Epithelial cell of proximal tubule (primary cell): ENCODE data around the gene OARD1. TPM values are rescaled to one million over a fixed set of nuclear protein-coding genes. Genes with fewer than 3 reads are reported as not detected.

ENCODE experiments used
- DNase-seq: peaks from one replicate; pipeline ENCODE4 v3.0.0-alpha.2; 2011; ENCODE audit warnings: low read depth
- H3K4me3 ChIP-seq: 2 replicates; pipeline ENCODE4 v1.5.1; 2011; ENCODE audit warnings: low read depth, mild to moderate bottlenecking, low read length
- CTCF ChIP-seq: conservative IDR thresholded peaks from 2 replicates; pipeline ENCODE4 v1.5.1; 2012; ENCODE audit warnings: low read depth, mild to moderate bottlenecking, low read length
- total RNA-seq: library from RNA; depleted of rRNA; stranded (reverse); fragments of >200 nt; gene quantifications from 2 replicates; pipeline ENCODE4 v1.2.3, GENCODE V29; 2015

Gene OARD1
- total RNA-seq, 1 donor from 2014 or later, result 15.7 TPM

- TF ChIP-seq CTCF, result peak; percentile 3
- peak overlapping the region; percentile 81 for H3K4me3 ChIP-seq
- DNase-seq, result peak; percentile 56
Measured at GRCh38 chr6:41037107-41037900, 34.9 kb downstream of the OARD1 start.

GRCh38 chr6:41036601-41037000 lies 35.6 kb downstream of the OARD1 start:
- no peak for TF ChIP-seq CTCF
- H3K4me3 ChIP-seq, result peak overlapping the region; percentile 81
- DNase-seq, result no peak

GRCh38 chr6:41036186-41036585 lies 36.0 kb downstream of the OARD1 start:
- TF ChIP-seq CTCF, result no peak
- DNase-seq, result no peak
- peak overlapping the region; percentile 81 for H3K4me3 ChIP-seq

GRCh38 chr6:41033776-41034175 lies 38.4 kb downstream of the OARD1 start:
- H3K4me3 ChIP-seq, result no peak overlapping the region
- no peak for TF ChIP-seq CTCF
- DNase-seq, result no peak

GRCh38 chr6:41032830-41033229 lies 39.3 kb downstream of the OARD1 start:
- no peak for TF ChIP-seq CTCF
- no peak overlapping the region for H3K4me3 ChIP-seq
- DNase-seq, result no peak

- TF ChIP-seq CTCF, result no peak
- peak overlapping the region; percentile 35 for H3K4me3 ChIP-seq
- DNase-seq, result no peak
Measured at GRCh38 chr6:41028561-41029412, 43.4 kb downstream of the OARD1 start.
